Adrenal gland (tissue), 12 donors: ENCODE data around the gene SLC45A2. TPM values are rescaled to one million over a fixed set of nuclear protein-coding genes. Genes with fewer than 3 reads are reported as not detected.

Experiments
- DNase-seq, 7 donors: peaks; one replicate each; pipeline ENCODE4 v3.0.0-alpha.2; 2019 to 2020
- H3K27ac ChIP-seq, 5 donors: fragments of 200-600 bp; sonication (generic) in 4 of 5; 1 replicate in 3 of 5; 2 replicates in 2 of 5; pipeline versions ENCODE4 v1.5.1 to v1.8.0; 2016 to 2020; ENCODE audit warnings: mild to moderate bottlenecking in 1 of 5
- H3K27me3 ChIP-seq: fragments of 200-600 bp; 2 replicates; pipeline ENCODE4 v1.8.0; 2021
- H3K36me3 ChIP-seq, 2 donors: fragments of 200-600 bp; replicated peaks in 1 of 2; 1 replicate in 1 of 2; 2 replicates in 1 of 2; pipeline versions ENCODE4 v1.5.1 to v1.8.0; 2018 to 2022
- H3K4me1 ChIP-seq, 2 donors: fragments of 200-600 bp; replicated peaks in 1 of 2; 1 replicate in 1 of 2; 2 replicates in 1 of 2; pipeline versions ENCODE4 v1.5.1 to v1.8.0; 2018 to 2021
- H3K4me3 ChIP-seq, 4 donors: fragments of 200-600 bp; sonication (generic) in 3 of 4; one replicate each; pipeline ENCODE4 v1.5.1; 2016 to 2018
- H3K9me3 ChIP-seq, 3 donors: fragments of 200-600 bp; sonication (generic) in 1 of 3; replicated peaks in 1 of 3; 1 replicate in 2 of 3; 2 replicates in 1 of 3; pipeline versions ENCODE4 v1.5.1 to v1.8.0; 2016 to 2021
- POLR2A ChIP-seq, 2 donors: fragments of 450-650 bp; IDR thresholded peaks; one replicate each; pipeline ENCODE4 v1.6.1; 2017; ENCODE audit warnings: antibody characterized with exemption in 2 of 2, mild to moderate bottlenecking in 2 of 2, moderate library complexity in 1 of 2
- WGBS, 4 donors: extraction: QIAGEN DNeasy Blood & Tissue Kit in 2 of 4; methylation state at CpG; one replicate each; pipeline versions ENCODE4 v1.1.5 to v1.1.7; 2013 to 2017; 5-methylcytosine and 5-hydroxymethylcytosine counted together
- intact Hi-C, 2 donors: fragments of 100-400 bp; cut with DNase I; formaldehyde crosslinking; loops; one replicate each; pipeline versions ENCODE4 v1.14.1 to v1.15.0; 2022 to 2023
- polyA plus RNA-seq, 3 donors: library from polyadenylated mRNA; stranded (reverse); fragments of 200-250 nt in 2 of 3; fragments of 350-450 nt in 1 of 3; fragmentation: Illumina TruSeq in 1 of 3; extraction: RNeasy Lipid Tissue Mini Kit (QIAGEN cat#74804) in 1 of 3; gene quantifications; one replicate each; pipeline ENCODE4 v1.2.3, GENCODE V29; 2013 to 2014
- total RNA-seq, 9 donors: library from RNA; depleted of rRNA in 4 of 9; stranded (reverse); fragments of >200 nt in 4 of 9; fragments of 120-200 nt in 1 of 9; fragmentation: NEBNext Ultra II Directional in 1 of 9; extraction: Animal tissue kit (Norgen Biotek cat#: 25700) in 1 of 9; gene quantifications; one replicate each; pipeline versions ENCODE4 v1.1.0 to v1.2.4, GENCODE V29; 2013 to 2023
- TF ChIP-seq, protein P1 (sequence below), 6 experiments: fragments of 450-650 bp in 4 of 6; fragments of 200-600 bp in 2 of 6; sonication (generic) in 1 of 6; IDR thresholded peaks; 1 replicate in 5 of 6; 2 replicates in 1 of 6; pipeline versions ENCODE4 v1.5.1 to v1.8.0; 2016 to 2021; ENCODE audit warnings: antibody characterized with exemption in 6 of 6, mild to moderate bottlenecking in 2 of 6, moderate library complexity in 1 of 6
- donor health status: healthy with polysubstance abuse.
- donor health status: Bipolar disorder and iron deficiency.
- donor health status: DM: yes; HTN: yes; CAD: no.
- donor health status: DM: no; HTN: no; CAD: no.
- donor health status: DM: no; HTN: no; CAD: no.
- donor health status: DM: yes; HTN: yes; CAD: no.

SLC45A2 gene
- total and polyA plus RNA-seq, 12 donors = 0.03 to 0.44 (median 0.16) TPM; not detected in 9

DNA sequence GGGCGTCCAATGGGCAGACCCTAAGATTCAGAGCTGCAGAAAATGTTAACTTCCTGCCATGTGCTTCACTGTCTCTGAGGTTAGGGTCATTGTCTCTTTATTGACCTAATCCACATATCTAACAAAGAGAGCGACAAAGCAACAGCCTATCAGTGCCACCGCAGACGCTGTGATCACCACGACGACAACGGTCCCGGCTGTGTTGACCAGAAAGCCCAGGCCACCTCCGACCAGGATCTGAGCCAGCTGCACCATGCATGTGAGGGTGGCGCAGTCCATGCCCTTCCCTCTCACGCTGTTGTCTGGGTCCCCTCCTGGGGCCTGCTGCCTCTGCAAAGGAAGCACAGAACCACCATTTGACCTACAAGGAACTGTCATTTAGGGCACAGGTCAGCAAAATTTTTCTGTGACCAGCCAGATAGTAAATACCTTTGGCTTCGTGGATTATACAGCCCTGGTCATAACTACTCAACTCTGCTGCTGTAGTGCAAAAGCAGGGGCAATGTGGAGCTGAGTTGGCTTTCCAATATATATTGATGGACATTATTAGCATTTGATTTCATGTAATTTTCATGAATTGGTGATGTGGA, 39.9 kb downstream of the SLC45A2 start:
- WGBS, 4 donors = 86 to 93% (median 89%) methylated on average over 7 to 12 of the region's 12 CpGs
- intact Hi-C loops = loop anchor here in 1 of 2 donors (5.0 kb wide), 1 partner anchor 322 kb away; no protein-coding TSS in a partner anchor
- no peaks in the 10 kb centered on the region for H3K9me3 ChIP-seq

GRCh38 chr5:33941090-33941489, 43.4 kb downstream of the SLC45A2 start:
- H3K4me1 ChIP-seq = peaks cover 0 to 18% of the 10 kb centered on the region in 2 donors
- intact Hi-C loops = no loop called here
- no peak for DNase-seq
- H3K36me3 ChIP-seq = no peaks in the 10 kb centered on the region
- TF ChIP-seq, protein P1, sequence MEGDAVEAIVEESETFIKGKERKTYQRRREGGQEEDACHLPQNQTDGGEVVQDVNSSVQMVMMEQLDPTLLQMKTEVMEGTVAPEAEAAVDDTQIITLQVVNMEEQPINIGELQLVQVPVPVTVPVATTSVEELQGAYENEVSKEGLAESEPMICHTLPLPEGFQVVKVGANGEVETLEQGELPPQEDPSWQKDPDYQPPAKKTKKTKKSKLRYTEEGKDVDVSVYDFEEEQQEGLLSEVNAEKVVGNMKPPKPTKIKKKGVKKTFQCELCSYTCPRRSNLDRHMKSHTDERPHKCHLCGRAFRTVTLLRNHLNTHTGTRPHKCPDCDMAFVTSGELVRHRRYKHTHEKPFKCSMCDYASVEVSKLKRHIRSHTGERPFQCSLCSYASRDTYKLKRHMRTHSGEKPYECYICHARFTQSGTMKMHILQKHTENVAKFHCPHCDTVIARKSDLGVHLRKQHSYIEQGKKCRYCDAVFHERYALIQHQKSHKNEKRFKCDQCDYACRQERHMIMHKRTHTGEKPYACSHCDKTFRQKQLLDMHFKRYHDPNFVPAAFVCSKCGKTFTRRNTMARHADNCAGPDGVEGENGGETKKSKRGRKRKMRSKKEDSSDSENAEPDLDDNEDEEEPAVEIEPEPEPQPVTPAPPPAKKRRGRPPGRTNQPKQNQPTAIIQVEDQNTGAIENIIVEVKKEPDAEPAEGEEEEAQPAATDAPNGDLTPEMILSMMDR (IDR thresholded peaks at IDR 0.05) = no peak
- TF ChIP-seq POLR2A (IDR thresholded peaks at IDR 0.05) = no peak
- 78 to 89% (median 88%) methylated on average over 5 of the region's 5 CpGs for WGBS, 4 donors
- H3K4me3 ChIP-seq = no peak overlapping the region
- H3K27ac ChIP-seq = no peak overlapping the region
- peaks cover 19% of the 10 kb centered on the region for H3K27me3 ChIP-seq
- H3K9me3 ChIP-seq = no peaks in the 10 kb centered on the region

More for the DNA sequence above, 39.9 kb downstream of the SLC45A2 start:
- no peak overlapping the region for H3K4me3 ChIP-seq
- no peaks in the 10 kb centered on the region for H3K27me3 ChIP-seq
- no peaks in the 10 kb centered on the region for H3K36me3 ChIP-seq
- no peaks in the 10 kb centered on the region for H3K4me1 ChIP-seq
- no peak overlapping the region for H3K27ac ChIP-seq
- DNase-seq = no peak
- no peak for TF ChIP-seq POLR2A (IDR thresholded peaks at IDR 0.05)
- TF ChIP-seq, protein P1 (IDR thresholded peaks at IDR 0.05) = no peak

- peaks cover 0 to 27% of the 10 kb centered on the region in 2 donors for H3K4me1 ChIP-seq
- intact Hi-C loops = loop anchor here (10.0 kb wide), 3 partner anchors 85 to 505 kb away; no protein-coding TSS in a partner anchor
- H3K36me3 ChIP-seq = no peaks in the 10 kb centered on the region
- no peak for TF ChIP-seq POLR2A (IDR thresholded peaks at IDR 0.05)
- TF ChIP-seq, protein P1 (IDR thresholded peaks at IDR 0.05) = no peak
- no peaks in the 10 kb centered on the region for H3K9me3 ChIP-seq
- H3K27ac ChIP-seq = no peak overlapping the region
- no peak overlapping the region for H3K4me3 ChIP-seq
- H3K27me3 ChIP-seq = peaks cover 19% of the 10 kb centered on the region
- DNase-seq = no peak
- WGBS, 4 donors = 77 to 88% (median 83%) methylated on average over 8 of the region's 8 CpGs
Observed at GRCh38 chr5:33939556-33940262, 44.8 kb downstream of the SLC45A2 start.

DNA sequence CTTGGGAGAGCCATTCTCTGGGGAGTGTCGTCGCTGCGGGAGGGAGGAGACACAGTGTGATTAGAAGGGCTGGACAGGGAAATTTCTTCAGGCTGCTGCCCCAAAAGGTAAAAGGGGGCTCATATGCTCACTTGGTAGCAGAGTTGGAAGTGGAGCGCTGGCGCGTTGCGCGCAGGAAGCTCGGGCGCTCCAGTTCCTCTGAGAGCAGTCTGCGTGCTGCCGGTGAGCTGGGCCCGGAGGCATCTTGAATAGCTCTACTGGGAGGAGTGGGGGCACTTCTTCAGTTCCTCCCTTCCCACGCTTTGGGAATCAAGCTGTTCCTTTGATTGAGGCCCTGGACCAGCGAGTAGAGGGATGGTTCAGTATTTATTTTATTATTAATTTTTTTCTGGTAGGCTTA, 45.6 kb downstream of the SLC45A2 start:
- 20 to 54% (median 36%) methylated on average over 15 of the region's 15 CpGs for WGBS, 4 donors
- no peak overlapping the region for H3K27ac ChIP-seq
- H3K36me3 ChIP-seq = no peaks in the 10 kb centered on the region
- H3K4me1 ChIP-seq = peaks cover 0 to 27% of the 10 kb centered on the region in 2 donors
- intact Hi-C loops = loop anchor here (10.0 kb wide), 3 partner anchors 84 to 504 kb away; no protein-coding TSS in a partner anchor
- no peak overlapping the region for H3K4me3 ChIP-seq
- DNase-seq = no peak
- peaks cover 19% of the 10 kb centered on the region for H3K27me3 ChIP-seq
- no peaks in the 10 kb centered on the region for H3K9me3 ChIP-seq
- TF ChIP-seq, protein P1 (IDR thresholded peaks at IDR 0.05) = no peak
- no peak for TF ChIP-seq POLR2A (IDR thresholded peaks at IDR 0.05)
